ENCODE results near the gene ZNF260.

DNA sequence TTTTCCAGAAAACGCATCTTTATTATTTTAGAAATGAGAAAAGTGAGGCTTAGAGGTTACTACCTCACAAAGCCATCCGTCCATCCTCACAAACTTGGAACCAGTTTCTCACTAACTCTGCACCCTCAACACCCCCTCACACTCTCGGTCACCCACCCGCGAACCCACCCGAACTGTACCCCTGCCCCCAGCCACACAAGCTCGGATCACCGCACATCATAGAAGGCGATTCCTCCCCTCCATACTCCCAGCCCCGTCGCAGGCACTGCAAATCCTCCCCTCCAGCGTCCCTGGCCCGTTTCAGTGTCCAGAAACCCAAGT, 238 bp downstream of the ZNF260 start:
- TF ChIP-seq, protein P1, sequence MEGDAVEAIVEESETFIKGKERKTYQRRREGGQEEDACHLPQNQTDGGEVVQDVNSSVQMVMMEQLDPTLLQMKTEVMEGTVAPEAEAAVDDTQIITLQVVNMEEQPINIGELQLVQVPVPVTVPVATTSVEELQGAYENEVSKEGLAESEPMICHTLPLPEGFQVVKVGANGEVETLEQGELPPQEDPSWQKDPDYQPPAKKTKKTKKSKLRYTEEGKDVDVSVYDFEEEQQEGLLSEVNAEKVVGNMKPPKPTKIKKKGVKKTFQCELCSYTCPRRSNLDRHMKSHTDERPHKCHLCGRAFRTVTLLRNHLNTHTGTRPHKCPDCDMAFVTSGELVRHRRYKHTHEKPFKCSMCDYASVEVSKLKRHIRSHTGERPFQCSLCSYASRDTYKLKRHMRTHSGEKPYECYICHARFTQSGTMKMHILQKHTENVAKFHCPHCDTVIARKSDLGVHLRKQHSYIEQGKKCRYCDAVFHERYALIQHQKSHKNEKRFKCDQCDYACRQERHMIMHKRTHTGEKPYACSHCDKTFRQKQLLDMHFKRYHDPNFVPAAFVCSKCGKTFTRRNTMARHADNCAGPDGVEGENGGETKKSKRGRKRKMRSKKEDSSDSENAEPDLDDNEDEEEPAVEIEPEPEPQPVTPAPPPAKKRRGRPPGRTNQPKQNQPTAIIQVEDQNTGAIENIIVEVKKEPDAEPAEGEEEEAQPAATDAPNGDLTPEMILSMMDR (IDR thresholded peaks at IDR 0.05), result no peak
- TF ChIP-seq POLR2A (IDR thresholded peaks at IDR 0.05) (no peak), POLR2AphosphoS5 (IDR thresholded peaks at IDR 0.05) (no peak)
